Measurements from ENCODE around the gene TAS2R13.

Gene TAS2R13, protein sequence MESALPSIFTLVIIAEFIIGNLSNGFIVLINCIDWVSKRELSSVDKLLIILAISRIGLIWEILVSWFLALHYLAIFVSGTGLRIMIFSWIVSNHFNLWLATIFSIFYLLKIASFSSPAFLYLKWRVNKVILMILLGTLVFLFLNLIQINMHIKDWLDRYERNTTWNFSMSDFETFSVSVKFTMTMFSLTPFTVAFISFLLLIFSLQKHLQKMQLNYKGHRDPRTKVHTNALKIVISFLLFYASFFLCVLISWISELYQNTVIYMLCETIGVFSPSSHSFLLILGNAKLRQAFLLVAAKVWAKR

DNA sequence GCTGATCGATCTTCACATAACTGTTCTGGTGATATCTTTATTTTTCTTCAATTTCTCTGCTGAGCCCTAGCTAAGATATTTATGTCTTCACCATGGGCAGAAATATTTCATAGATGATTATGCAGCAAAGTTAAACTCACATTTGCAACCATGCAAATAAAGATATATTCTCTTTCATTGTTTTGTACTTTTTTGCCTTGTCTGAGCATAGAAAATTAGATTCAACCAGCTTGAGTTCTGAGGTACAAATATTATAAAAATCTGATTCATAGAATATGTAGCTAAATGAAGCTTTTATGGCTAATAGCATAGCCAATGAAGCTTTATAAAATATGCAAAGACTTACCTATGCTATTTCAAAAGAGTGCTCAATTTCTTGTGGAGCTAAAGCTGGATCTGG lies at the start of gene TAS2R13:
Gene TAS2R13 (minus strand): TSS at position 101 of the 400 bp plus-strand sequence. CDS start 264 bp downstream, outside the sequence.
- Mint-ChIP-seq H3K4me3 (no peak within 1 kb of the TSS), H3K36me3 (ENCODE audit: low read depth) (peaks cover 43% of the 10 kb centered on the region), H3K9me3 (peaks cover 20% of the 10 kb centered on the region), H3K27me3 (no peaks in the 10 kb centered on the region), H3K4me1 (ENCODE audit: low read depth) (no peaks in the 10 kb centered on the region), H3K27ac (no peak within 1 kb of the TSS)

DNA sequence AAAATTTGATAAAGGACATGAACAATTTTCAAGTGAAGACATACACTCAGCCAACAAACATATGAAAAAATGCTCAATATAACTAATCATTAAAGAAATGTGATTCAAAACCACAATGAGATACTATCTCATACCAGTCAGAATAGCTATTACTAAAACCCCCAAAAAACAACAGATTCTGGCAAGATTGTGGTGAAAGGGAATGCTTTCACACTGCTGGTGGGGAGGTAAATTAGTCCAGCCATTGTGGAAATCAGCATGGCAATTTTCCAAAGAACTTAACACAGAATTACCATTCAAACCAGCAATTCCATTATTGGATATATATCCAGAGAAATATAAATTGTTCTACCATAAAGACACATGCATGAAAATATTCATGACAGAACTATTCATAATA lies 48.4 kb upstream of the TAS2R13 start:
- Mint-ChIP-seq H3K4me3 (no peak overlapping the region), H3K27ac (no peak overlapping the region), H3K9me3 (peaks cover 10% of the 10 kb centered on the region), H3K36me3 (ENCODE audit: low read depth) (peaks cover 41% of the 10 kb centered on the region), H3K27me3 (no peaks in the 10 kb centered on the region), H3K4me1 (ENCODE audit: low read depth) (peaks cover 40% of the 10 kb centered on the region)

DNA sequence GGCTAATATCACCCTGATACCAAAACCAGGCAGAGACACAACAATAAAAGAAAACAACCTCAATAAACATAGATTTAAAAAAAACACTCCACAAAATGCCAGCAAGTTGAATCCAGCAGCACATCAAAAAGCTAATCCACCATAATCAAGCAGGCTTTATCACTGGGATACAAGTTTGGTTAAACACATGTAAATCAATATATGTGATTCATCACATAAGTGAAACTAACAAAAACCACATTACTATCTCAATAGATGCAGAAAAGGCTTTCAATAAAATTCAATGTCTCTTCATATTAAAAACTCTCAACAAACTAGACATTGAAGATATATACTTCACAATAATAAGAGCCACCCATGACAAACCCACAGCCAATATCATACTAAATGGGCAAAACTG lies 46.7 kb upstream of the TAS2R13 start:
- peaks cover 41% of the 10 kb centered on the region for H3K36me3 Mint-ChIP-seq (ENCODE audit: low read depth)
- H3K4me1 Mint-ChIP-seq (ENCODE audit: low read depth) = peaks cover 31% of the 10 kb centered on the region

DNA sequence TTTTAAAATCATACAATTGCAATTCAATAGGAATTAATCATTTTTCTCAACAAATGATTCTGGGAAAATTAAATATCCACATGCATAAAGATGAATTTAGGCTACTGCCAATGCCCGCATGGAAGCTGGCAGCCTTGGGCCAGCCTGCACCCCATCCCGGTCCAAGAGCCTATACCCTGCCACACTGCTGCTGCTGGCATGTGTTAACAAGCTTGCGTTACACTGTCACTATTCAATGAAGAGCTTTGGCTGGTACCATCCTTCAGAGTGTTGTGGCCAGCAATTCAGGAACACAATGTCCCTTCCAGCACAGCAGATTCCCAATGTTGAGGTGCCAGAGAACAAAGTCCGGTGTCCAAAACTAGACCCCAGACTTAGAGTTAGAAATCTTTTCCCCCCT lies 43.3 kb upstream of the TAS2R13 start:
- Mint-ChIP-seq H3K27me3 (no peaks in the 10 kb centered on the region), H3K4me3 (no peak overlapping the region), H3K36me3 (ENCODE audit: low read depth) (peaks cover 51% of the 10 kb centered on the region), H3K9me3 (peaks cover 20% of the 10 kb centered on the region), H3K27ac (no peak overlapping the region), H3K4me1 (ENCODE audit: low read depth) (peaks cover 15% of the 10 kb centered on the region)

More for the DNA sequence above, 46.7 kb upstream of the TAS2R13 start:
- H3K27ac Mint-ChIP-seq = no peak overlapping the region
- H3K27me3 Mint-ChIP-seq = no peaks in the 10 kb centered on the region
- peaks cover 11% of the 10 kb centered on the region for H3K9me3 Mint-ChIP-seq
- no peak overlapping the region for H3K4me3 Mint-ChIP-seq

DNA sequence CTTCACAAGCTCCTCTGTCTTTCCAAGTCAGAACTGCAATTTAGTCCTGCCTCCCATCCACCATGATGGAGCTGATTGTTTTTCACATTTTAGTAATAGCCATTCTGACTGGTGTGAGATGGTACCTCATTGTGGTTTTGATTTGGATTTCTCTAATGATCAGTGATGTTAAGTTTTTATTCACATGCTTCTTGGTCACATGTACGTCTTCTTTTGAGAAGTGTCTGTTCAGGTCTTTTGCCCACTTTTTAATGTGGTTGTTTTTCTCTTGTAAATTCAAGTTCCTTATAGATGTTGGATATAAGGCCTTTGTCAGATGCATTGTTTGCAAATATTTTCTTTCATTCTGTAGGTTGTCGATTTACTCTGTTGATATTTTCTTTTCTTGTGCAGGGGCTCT lies 33.8 kb upstream of the TAS2R13 start:
- Mint-ChIP-seq H3K36me3 (ENCODE audit: low read depth) (peaks cover 11% of the 10 kb centered on the region), H3K4me3 (no peak overlapping the region), H3K4me1 (ENCODE audit: low read depth) (peaks cover 4% of the 10 kb centered on the region), H3K27me3 (no peaks in the 10 kb centered on the region), H3K27ac (no peak overlapping the region), H3K9me3 (peaks cover 11% of the 10 kb centered on the region)

DNA sequence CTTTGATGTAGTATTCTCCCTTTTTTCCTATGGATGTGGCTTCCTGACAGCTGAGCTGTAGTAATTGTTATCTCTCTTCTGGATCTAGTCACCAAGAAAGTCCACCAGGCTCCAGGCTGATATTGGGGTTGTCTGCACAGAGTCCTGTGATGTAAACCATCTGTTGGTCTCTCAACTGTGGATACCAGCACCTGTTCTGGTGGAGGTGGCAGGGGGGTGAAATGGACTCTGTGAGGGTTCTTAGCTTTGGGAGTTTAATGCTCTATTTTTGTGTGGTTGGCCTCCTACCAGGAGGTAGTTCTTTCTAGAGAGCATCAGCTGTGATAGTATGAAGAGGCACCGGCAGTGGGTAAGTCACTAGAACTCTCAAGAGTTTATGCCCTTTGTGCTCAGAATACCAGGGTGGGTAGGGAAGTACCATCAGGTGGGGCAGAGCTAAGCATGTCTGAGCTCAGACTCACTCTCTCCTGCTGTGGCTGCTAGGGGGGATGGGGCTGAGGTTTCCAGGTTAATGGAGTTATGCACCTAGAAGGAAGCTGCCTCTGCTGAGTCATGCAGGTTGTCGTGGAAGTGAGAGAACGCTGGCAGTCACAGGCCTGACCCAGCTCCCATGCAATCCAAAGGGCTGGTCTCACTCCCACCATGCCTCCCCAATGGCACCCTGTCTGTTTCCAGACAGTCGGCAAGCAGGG lies 32.7 kb upstream of the TAS2R13 start:
- no peak overlapping the region for H3K4me3 Mint-ChIP-seq
- H3K4me1 Mint-ChIP-seq (ENCODE audit: low read depth) = peaks cover 4% of the 10 kb centered on the region
- no peaks in the 10 kb centered on the region for H3K27me3 Mint-ChIP-seq
- H3K36me3 Mint-ChIP-seq (ENCODE audit: low read depth) = peaks cover 6% of the 10 kb centered on the region
- peak overlapping the region; percentile 47 for H3K27ac Mint-ChIP-seq
- peaks cover 9% of the 10 kb centered on the region for H3K9me3 Mint-ChIP-seq

DNA sequence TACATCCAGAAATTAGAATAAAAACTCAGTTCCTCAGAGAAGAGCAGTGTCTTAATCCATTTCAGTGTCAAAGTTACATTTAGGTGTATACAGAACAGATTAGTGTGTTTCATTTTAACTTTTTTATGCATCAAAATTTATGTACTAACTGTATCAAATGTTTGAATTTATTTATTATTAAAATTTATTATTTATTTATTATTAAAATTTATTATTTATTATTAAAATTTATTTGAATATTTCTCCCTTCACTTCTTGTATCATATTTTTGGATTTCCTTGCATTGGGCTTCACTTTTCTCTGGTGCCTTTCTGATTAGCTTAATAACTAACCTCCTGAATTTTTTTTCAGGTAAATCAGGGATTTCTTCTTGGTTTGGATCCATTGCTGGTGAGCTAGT lies 32.0 kb upstream of the TAS2R13 start:
- H3K4me1 Mint-ChIP-seq (ENCODE audit: low read depth) = peaks cover 4% of the 10 kb centered on the region

DNA sequence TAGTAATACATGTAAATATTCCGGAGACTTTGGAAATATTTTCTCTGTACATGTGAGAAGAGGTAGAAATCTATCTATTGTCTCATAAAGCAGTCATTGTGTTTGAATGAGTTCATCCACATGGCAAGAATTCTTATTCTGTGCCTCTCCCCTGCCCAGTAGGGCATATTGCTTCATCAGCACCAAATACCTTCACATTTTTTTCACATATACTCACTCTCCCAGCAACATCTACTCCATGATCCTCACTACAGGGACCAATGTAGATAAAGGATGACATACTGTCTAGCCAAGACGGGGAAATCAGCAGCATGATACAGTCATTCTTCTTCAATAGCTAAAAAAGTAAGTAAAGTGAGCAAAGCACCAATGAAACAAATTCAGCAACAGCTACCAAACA lies 31.0 kb upstream of the TAS2R13 start:
- Mint-ChIP-seq H3K27me3 (no peaks in the 10 kb centered on the region), H3K27ac (no peak overlapping the region), H3K36me3 (ENCODE audit: low read depth) (peaks cover 6% of the 10 kb centered on the region), H3K4me3 (no peak overlapping the region), H3K9me3 (peaks cover 5% of the 10 kb centered on the region), H3K4me1 (ENCODE audit: low read depth) (peaks cover 4% of the 10 kb centered on the region)

More for the DNA sequence above, 32.0 kb upstream of the TAS2R13 start:
- Mint-ChIP-seq H3K27ac (no peak overlapping the region), H3K27me3 (no peaks in the 10 kb centered on the region), H3K36me3 (ENCODE audit: low read depth) (peaks cover 6% of the 10 kb centered on the region), H3K4me3 (no peak overlapping the region), H3K9me3 (peaks cover 6% of the 10 kb centered on the region)

DNA sequence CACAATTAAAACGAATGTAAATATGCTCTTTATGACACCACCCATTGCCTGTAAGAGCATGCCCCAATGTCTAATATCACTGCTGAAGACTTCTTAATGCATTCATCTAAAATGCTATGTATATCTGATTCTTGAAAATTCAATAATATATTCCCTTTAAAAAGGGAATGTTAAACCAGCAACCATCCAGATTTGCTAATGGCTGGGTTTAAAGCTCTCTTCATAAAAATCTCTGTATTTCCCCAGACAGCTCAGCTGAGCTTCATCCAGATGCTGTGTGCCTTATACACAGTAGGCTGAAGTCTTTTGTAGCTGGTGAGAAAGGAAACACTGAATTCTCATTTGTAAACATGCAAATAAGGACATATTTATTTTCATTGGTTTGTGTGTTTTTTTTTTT lies 29.8 kb upstream of the TAS2R13 start, which contains the start of gene TAS2R14:
Gene TAS2R14 (minus strand): TSS at position 101 of the 400 bp plus-strand sequence. CDS start 56 bp downstream, at position 45.
- no peaks in the 10 kb centered on the region for H3K27me3 Mint-ChIP-seq
- H3K4me3 Mint-ChIP-seq = no peak within 1 kb of the TSS
- peaks cover 4% of the 10 kb centered on the region for H3K4me1 Mint-ChIP-seq (ENCODE audit: low read depth)
- H3K9me3 Mint-ChIP-seq = no peaks in the 10 kb centered on the region
- H3K36me3 Mint-ChIP-seq (ENCODE audit: low read depth) = peaks cover 6% of the 10 kb centered on the region
- no peak within 1 kb of the TSS for H3K27ac Mint-ChIP-seq

DNA sequence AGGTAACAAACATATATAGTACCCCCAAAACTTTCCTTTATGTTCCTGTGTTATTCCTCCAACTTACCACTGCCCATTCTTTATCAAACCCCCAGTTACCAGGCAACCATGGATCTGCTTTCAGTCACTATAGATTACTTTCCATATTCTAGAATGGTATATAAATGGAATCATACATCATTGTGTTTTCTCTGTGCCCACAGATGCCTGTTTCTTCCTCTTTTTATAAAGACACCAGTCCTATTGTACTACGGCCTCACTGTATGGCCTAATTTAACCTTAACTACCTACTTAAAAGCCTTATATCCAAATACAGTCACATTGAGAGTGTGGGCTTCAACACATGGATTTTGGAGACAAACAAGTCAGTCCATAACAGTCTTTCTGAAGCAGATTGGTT lies 27.1 kb upstream of the TAS2R13 start:
- H3K9me3 Mint-ChIP-seq = no peaks in the 10 kb centered on the region
- H3K4me3 Mint-ChIP-seq = no peak overlapping the region
- H3K36me3 Mint-ChIP-seq (ENCODE audit: low read depth) = peaks cover 11% of the 10 kb centered on the region
- H3K27ac Mint-ChIP-seq = no peak overlapping the region
- H3K27me3 Mint-ChIP-seq = no peaks in the 10 kb centered on the region
- no peaks in the 10 kb centered on the region for H3K4me1 Mint-ChIP-seq (ENCODE audit: low read depth)

DNA sequence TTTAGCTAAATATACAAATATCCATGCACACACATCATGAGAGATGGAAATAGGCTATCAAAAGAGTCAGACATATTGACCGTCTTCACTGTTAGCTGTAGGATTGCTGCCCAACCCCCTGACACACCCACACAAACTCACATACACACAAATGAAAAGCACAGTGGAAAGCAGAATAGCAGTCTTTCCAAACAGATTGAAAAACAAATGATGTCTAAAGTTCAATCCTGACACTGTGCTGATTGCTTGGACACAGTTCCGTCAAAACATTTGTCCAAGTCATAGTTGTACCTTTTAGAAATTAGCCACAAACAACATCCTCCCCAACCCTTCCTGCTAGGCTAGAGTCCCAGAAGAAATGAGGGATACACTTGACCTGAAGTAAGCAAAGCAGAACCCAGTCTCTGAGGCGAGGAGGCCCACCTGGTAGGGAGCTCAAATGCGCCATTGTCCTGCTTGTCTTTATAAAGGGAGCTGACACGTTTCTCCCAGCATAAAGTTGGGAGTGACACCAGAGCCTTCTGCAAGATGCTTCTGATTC lies 19.5 kb upstream of the TAS2R13 start, which contains the start of gene PRH2:
Gene PRH2 (plus strand): TSS at position 491 of the 541 bp plus-strand sequence. CDS start 38 bp downstream, at position 529.
- Mint-ChIP-seq H3K4me1 (ENCODE audit: low read depth) (no peaks in the 10 kb centered on the region), H3K27ac (no peak within 1 kb of the TSS), H3K9me3 (no peaks in the 10 kb centered on the region), H3K36me3 (ENCODE audit: low read depth) (peaks cover 11% of the 10 kb centered on the region), H3K4me3 (no peak within 1 kb of the TSS), H3K27me3 (no peaks in the 10 kb centered on the region)

DNA sequence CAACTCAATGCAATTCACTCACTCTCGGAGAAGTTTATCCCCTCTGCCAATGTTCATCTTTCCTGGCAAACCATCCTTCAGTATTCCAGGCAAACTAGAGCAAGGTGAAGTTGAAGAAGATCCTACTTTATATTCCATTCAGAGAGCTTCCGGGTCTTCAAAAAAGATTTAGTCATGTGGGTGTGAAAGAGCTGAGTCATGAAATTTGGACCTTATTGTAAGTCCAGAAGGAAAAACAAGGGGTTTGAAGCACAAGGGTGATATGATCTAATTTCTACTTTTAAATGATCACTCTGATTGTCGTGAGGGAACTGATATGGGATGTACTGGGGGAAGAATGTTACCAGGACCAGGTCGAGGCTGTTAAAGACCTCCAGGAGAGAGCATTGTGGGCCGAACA lies 16.9 kb upstream of the TAS2R13 start:
- Mint-ChIP-seq H3K27ac (no peak overlapping the region), H3K9me3 (no peaks in the 10 kb centered on the region), H3K36me3 (ENCODE audit: low read depth) (peaks cover 5% of the 10 kb centered on the region), H3K4me1 (ENCODE audit: low read depth) (no peaks in the 10 kb centered on the region), H3K27me3 (no peaks in the 10 kb centered on the region), H3K4me3 (no peak overlapping the region)

DNA sequence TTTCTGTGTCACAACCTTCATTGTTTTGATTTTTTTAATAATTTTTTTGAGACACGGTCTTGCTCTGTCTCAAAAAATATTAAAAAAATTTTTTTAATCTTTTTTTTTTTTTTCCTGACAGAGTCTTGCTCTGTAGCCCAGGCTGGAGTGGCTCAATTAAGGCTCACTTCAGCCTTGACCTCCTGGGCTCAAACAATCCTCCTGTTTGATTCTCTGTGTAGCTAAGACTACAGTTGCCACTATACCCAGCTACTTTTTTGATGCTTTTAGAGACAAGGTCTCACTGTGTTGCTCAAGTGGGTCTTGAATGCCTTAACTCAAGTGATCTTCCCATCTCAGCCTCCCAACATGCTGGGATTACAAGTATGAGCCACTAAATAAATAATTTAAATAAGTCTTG lies 10.4 kb upstream of the TAS2R13 start:
- H3K27me3 Mint-ChIP-seq = no peaks in the 10 kb centered on the region
- no peaks in the 10 kb centered on the region for H3K9me3 Mint-ChIP-seq
- no peak overlapping the region for H3K27ac Mint-ChIP-seq
- H3K4me3 Mint-ChIP-seq = no peak overlapping the region
- H3K4me1 Mint-ChIP-seq (ENCODE audit: low read depth) = no peaks in the 10 kb centered on the region
- no peaks in the 10 kb centered on the region for H3K36me3 Mint-ChIP-seq (ENCODE audit: low read depth)

DNA sequence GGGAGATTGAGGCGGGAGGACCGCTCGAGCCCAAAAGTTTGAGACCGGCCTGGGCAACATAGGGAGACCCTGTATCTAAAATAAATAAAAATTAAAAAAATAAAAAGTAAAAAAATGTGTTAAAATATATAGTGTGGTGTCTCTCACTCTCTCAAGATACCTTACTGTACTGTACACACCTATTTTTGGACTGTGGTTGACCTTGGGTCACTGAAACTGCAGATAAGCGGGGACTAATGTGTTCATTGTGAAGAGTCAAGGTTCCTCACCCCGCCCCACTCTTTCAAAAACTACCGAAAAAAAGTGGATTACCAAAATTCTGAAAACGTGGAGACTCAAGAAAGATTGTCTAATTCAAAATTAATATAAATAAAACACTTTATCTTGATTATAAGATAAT lies 1.0 kb upstream of the TAS2R13 start:
- Mint-ChIP-seq H3K27ac (no peak overlapping the region), H3K36me3 (ENCODE audit: low read depth) (peaks cover 35% of the 10 kb centered on the region), H3K9me3 (peaks cover 13% of the 10 kb centered on the region), H3K27me3 (no peaks in the 10 kb centered on the region), H3K4me3 (no peak overlapping the region), H3K4me1 (ENCODE audit: low read depth) (no peaks in the 10 kb centered on the region)

DNA sequence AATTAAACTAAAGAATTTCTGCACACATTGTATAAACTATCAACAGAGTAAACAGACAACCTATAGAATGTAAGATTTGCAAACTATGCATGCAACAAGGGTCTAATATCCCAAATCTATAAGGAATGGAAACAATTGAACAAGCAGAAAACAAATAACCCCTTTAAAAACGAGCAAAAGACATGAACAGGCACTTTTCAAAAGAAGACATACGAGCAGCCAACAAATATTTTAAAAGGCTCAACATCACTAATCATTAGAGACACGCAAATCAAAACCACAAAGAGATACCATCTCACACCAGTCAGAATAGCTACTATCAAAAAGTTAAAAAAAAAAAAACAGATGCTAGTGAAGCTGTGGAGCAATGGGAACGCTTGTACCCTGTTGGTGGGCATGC lies 4.7 kb downstream of the TAS2R13 start:
- peaks cover 37% of the 10 kb centered on the region for H3K9me3 Mint-ChIP-seq
- no peaks in the 10 kb centered on the region for H3K27me3 Mint-ChIP-seq
- peaks cover 67% of the 10 kb centered on the region for H3K36me3 Mint-ChIP-seq (ENCODE audit: low read depth)
- no peak overlapping the region for H3K4me3 Mint-ChIP-seq
- H3K4me1 Mint-ChIP-seq (ENCODE audit: low read depth) = no peaks in the 10 kb centered on the region
- no peak overlapping the region for H3K27ac Mint-ChIP-seq

Measured in stimulated activated naive CD8-positive, alpha-beta T cell treated with anti-CD3 and anti-CD28 coated beads, Interleukin-15, Interleukin-2, amounts not matched to agents 100 ng/mL and 50 ng/mL, for 24 hours (primary cell).